Activated CD8-positive, alpha-beta memory T cell treated with anti-CD3 and anti-CD28 coated beads, Interleukin-2, amount 50 U/mL, for 1 hour (primary cell): ENCODE data around the gene TLCD1.

Source experiments
- DNase-seq: peaks from one replicate; pipeline ENCODE4 v3.0.0-alpha.2; 2020; ENCODE audit errors: extremely low read depth

The TLCD1 gene, protein sequence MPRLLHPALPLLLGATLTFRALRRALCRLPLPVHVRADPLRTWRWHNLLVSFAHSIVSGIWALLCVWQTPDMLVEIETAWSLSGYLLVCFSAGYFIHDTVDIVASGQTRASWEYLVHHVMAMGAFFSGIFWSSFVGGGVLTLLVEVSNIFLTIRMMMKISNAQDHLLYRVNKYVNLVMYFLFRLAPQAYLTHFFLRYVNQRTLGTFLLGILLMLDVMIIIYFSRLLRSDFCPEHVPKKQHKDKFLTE

DNA sequence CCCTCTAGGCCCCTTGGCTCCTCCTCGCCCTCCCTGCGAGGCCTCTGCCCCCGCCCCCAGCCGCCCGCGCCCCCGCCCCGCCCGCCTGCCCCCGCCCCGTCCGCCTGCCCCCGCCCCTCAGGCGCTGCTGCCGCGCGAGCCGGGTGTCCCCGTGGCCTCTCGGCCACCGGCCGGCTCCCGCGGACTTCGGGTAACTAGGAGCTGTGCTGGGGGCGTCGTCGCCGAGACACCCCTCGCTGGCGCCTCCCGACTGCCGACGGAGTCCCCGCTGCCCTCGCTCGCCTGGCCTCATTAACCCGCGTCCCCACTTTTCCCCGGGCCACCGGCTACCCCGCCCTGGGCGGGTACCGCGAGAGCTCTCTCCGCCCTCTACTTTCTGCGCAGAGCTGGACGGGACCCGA lies at the start of gene TLCD1:
Gene TLCD1 (minus strand): TSS at position 8 of the 401 bp plus-strand sequence. CDS start 136 bp downstream, outside the sequence.
- no peak for DNase-seq

DNA sequence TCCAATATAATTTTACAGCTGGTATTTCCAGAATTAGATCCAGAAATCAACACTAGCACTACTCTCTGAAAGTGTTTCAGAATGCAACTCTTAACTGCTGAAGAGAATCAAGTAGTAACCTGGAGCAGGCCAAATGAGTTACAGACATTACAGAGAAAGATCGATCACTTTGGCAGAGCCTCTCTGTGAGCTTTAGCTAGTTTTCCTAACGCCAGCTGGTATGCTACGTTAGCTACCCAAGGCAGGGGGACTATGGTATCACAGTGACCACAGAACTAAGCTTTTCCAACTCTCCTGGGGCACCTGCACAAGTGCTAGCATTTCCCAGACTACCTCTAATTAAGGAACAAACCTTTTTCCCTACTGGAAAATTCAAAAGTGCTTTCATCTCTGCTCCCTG lies 48.2 kb upstream of the TLCD1 start:
- DNase-seq, result no peak

DNA sequence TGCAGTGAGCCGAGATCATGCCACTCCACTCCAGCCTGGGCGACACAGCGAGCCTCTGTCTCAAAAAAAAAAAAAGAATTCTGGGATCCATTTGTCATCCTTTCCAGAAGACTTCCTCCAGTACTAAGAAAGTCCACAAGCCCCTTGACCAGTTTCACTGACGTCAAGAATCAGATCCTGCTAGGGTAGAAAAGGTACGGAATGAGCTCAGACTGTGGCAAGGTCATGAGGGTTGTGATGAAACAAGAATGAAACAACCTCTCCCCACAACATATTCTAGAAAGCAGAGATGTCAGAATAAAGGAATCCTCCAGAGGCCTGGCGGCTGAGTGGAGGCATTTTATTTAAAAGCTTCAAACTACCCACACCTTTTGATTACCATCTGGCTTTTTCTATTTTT lies 47.7 kb upstream of the TLCD1 start:
- no peak for DNase-seq

DNA sequence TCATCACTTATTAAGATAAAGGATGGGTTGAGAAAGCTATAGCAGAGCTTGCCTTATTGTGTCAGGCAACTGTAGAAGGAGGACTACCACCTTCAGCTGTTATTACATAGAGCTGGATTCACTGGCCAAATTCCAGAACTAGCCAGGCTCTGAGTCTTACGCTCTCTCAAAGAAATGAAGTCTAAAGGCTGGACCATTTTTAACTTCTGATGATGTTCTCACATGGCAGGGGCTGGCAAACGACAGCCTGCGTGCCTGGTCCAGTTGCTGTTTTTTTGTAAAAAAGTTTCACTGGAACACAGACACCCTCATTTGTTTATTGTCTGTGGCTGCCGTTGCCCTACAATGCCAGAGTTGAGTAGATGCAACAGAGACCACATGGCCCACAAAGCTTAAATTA lies 39.0 kb upstream of the TLCD1 start:
- DNase-seq, result no peak

DNA sequence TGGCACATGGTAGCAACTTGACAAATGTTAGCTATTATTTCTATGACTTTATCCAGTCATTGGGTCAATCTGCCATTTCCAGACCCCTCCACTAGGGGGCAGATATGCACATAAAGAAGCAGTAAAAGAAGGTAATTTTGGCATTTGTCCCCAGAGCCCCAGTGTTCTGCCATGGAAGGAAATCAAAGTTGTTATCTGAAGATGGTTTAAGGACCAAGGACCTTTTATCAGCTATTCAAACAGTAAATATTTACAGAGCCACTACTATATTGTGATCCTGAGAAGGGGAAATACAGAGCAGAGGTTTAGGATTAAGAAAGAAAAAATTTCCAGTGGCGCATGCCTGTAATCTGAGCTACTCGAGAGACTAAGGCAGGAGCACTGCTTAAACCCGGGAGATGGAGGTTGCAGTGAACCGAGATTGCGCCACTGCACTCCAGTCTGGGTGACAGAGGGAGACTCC lies 37.8 kb upstream of the TLCD1 start:
- peak; percentile 43 for DNase-seq

DNA sequence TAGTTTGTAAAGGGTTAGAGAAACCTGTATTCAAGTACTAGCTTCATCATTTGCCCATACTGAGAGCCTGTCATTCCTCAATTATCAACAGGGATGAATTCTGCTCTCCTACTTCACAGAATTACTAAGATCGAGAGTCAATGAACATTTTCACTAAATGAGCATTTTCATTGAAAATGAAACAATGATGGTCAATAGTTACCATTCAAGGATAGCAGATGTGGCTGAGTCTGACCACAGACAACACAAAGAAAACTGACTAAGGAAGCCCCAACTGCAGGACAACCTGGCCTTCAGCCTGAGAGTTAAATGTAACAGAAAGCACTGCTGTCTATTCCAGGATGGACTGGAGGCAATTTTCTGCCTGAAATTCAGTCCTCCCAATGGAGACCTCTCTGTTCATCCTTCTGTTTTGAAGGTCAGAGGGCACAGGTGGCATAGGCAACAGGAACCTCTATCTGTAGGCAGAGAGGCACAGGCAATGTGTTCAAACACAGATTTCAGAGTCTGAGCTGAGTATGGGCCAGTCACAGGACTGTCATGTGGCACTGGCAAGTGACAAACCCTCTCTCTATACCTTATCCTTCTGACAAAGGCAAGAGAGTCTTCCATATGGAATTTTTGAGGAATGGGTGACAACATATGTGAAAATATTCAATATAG lies 37.2 kb upstream of the TLCD1 start:
- DNase-seq, result no peak

DNA sequence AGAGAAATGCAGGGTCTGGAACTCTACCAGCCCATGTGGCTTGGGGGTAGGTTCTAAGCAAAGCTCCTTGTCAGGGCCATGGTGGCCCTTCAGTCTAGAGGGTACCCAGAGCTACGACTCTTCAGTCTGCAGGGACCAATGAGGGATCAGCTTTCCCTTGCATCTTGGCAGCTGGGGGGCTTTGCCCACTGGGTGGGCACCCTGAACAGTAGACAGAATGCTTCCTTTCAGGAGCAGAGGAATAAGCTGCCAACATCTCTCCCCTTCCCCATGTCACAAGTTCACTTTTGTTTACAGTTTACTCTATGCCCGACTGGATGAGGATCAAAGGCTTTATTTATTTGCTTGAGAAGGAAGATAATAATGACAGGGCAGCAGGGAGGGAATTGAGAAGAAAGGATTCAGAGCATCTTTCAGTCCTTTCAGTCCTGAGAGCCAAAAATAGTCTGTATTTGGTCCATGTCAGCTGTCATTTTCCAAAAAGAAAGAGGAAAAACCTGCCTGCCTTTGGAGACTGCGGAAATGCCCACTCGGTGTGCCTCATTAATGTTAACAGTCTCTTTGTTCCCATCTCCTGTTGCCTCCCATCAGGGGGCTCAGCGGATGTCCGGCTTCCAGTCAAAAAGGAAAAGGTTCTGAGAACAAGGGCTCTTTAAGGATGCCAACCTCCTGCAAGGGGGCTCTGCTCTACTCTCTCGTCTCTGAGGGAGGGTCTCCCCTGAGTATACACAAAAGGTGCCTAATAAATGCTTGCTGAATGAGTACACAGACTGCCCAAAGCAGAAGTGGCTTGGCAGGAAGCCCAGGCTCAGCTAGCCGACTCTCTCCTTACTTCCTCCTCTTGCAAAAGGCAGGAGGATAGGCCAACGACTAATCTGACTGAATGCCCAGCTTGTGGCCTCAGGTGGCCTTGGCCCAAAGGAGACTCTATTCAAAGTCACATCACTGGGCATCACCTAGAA lies 34.8 kb upstream of the TLCD1 start:
- DNase-seq, result no peak

DNA sequence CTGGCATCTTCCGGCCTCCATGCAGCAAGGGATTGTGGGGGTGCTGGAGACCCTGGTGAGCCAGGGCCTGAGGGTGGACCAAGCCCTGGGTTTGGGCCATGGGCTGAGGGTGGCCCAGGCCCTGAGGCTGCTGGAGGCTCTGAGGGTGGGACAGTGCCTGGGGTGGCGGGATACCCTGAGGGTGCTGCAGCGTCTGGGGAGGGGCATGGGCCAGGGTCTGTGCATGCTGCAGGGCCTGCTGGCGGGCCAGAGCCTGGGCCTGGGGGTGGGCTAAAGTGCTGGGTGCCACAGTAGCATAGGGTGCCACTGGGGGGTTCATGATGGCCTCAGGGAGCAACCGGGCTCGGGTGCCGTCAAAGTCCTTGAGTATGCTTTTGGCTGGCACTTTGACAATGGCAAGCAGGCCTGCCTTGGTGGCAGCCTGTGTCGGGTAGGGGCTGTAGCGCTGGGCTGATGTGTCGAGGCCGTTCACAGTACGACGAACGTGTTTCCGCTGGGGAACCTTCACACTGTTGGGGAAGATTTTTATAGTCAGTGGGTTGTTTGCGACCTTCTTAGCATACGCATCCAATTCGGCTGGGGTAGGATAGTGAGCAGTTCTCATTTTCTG lies 33.3 kb upstream of the TLCD1 start:
- DNase-seq, result no peak

DNA sequence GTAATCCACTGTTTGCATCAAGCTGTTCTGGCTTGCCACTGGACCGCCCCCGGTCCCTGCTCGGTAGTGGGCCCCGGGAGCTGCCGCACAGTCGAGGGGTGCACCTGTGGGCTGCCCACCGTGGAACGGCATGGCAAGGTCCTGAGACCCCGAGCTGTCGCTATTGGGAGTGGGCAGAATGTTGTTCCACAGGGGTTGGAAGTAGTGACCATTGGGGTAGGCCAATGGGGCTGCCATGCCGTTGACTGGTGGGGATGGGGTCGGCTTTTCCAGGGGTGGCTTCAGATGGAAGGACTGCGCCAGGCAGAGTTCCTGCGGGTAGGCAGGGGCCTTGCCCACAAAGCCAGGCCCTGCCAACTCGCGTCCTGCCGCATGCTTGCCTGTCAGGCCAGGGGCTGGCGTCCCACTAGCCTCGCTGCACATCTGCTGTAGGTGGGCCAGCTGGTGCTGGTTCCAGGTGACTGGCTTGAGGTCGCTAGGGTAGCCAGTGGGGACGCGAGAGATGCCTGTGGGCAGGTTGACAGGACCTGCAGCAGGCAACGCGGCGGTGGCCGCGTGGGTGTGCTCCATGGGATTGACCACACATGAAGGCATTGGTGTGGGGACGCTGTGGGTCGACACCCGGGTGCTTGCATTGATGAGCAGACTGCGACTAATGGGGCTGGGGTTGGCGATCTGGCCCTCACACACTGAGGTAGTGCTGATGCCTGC lies 32.5 kb upstream of the TLCD1 start:
- no peak for DNase-seq

DNA sequence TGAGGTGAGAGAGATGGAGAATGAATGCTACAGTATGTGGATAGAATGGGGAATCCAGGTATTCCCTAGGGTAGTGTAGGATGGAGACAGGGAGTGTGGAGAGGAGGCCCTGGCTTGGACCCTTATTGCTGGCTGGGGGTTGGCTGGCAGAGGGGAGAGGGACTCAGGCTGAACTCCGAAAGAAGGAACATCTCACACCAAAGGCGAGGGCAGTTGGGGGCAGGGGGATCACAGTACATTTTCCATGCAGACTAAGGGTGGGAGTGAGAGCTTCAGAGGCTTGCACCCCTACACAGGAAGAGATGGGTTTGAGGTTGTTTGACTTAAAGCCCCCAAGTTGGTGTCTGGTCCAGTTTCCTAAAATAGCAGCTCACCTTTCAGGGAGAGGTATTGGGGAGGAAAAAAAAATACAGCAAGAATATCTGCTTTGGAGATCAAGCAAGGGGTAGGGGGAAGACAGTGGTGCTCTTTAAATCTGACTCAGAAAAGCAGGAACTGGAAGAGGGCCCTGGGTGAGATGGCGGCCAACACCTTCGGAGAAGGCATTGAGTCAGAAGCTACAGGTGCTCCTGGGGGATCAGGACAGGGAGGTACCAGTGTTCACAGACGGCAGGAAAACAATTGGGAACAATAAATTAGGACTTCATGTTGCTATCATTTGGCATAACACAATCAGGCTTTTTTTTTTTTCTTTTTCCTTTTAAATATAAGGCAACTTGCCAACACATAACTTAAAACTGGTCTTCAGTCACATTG lies 30.2 kb upstream of the TLCD1 start:
- no peak for DNase-seq

DNA sequence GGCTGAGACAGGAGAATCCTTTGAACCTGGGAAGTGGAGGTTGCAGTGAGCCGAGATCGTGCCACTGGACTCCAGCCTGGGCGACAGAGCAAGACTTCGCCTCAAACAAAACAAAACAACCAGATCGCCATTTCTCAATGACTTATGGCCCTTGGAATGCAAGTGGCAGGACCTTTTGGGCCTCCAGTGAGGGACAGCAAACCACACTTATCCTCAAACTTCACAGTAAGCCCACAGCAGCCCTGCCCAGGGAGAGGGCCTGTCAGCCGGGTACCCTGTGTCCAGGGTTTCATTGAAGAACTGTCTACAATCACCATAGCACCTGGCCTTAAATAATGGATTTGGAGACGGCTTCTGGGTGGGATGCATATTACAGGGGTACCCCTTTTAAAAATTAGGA lies 29.5 kb upstream of the TLCD1 start:
- DNase-seq, result no peak

DNA sequence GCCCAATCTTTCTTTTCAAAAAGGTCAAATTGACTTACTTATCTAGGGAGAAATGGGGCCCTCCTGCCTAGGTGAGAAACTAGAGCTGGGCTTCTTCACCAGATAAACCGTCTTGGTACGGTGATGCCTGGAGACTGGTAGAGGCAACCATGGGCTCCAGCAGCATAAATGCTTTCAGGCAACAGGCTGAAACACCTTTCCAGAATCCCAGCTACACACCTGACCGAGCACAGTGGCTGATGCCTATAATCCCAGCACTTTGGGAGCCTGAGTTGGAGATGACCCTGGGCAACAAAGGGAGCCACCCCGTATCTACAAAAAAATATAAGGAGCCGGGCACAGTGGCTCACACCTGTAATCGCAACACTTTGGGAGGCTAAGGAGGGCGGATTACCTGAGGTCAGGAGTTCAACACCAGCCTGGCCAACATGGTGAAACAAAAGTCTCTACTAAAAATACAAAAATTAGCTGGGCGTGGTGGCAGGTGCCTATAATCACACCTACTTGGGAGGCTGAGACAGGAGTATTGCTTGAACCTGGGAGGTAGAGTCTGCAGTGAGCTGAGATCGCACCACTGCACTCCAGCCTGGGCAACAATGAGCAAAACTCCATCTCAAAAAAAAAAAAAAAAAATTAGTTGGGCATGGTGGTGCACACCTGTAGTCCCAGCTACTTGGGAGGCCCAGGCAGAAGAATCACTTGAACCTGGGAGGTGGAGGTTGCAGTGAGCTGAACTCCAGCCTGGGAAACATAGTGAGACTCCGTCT lies 25.8 kb upstream of the TLCD1 start:
- DNase-seq, result no peak

DNA sequence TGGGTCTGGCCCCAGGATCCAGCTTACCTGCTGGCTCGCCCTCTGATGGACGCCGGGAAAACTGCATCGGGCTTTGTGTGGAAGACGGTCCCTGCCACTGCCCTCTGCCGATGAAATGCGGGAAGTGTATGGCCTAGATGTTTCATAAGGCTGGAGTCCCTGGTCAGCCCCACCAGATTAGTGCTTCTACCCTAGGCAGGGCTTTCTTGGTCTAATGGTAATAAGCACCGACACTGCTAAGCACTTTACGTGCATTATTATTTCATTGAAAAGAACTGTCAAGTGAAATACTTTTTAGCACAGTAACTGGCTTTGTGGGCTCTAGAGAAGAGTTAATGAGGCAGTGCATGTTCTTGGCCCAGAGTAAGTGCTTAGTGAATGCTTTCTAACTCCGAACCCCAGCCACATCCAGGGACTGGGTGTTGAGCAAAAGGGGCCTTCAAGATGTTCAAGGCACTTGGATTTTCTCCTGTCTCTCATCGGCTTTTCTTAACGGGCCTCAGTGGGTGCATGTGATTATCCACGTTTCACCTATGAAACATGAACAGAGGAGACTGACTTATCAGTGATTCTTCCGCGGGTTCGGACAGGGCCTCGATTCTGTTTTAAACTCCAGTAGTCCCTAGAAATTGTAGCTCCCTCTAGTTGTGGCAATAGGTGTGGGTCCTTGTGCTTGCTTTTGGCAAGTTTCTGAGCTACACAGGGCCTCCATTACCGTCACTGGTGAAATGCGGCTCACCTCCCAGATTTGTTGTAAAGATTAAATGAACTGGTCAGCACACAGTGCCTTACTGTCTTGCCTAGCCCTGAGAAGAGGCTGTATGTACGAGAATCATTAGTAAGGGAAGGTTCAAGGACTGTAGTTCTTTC lies 24.4 kb upstream of the TLCD1 start:
- DNase-seq, result peak; percentile 68

DNA sequence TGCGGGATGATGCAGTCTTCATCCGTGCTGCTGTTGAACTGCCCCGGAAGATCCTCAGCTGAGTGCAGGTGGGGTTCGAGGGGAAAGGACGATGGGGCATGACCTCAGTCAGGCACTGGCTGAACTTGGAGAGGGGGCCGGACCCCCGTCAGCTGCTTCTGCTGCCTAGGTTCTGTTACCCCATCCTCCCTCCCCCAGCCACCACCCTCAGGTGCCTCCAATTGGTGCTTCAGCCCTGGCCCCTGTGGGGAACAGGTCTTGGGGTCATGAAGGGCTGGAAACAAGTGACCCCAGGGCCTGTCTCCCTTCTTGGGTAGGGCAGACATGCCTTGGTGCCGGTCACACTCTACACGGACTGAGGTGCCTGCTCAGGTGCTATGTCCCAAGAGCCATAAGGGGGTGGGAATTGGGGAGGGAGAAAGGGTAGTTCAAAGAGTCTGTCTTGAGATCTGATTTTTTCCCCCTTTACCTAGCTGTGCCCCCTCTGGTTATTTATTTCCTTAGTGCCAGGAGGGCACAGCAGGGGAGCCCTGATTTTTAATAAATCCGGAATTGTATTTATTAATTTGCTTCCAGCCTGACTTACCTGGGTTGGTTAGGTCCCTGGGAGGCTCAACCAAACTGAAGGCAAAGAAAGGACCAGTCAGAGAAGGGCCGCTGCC lies 23.6 kb upstream of the TLCD1 start:
- DNase-seq, result no peak

DNA sequence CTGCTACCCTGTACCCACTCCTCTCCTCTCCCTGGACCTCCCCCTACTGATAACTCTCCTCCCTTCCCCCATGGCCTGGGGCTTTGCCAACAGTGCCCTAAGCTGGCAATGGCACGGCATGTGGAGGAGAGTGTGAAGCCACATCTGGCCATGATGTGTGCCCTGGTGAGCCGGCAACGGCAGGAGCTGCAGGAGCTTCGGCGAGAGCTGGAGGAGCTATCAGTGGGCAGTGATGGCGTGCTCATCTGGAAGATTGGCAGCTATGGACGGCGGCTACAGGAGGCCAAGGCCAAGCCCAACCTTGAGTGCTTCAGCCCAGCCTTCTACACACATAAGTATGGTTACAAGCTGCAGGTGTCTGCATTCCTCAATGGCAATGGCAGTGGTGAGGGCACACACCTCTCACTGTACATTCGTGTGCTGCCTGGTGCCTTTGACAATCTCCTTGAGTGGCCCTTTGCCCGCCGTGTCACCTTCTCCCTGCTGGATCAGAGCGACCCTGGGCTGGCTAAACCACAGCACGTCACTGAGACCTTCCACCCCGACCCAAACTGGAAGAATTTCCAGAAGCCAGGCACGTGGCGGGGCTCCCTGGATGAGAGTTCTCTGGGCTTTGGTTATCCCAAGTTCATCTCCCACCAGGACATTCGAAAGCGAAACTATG lies 23.0 kb upstream of the TLCD1 start:
- DNase-seq, result no peak

DNA sequence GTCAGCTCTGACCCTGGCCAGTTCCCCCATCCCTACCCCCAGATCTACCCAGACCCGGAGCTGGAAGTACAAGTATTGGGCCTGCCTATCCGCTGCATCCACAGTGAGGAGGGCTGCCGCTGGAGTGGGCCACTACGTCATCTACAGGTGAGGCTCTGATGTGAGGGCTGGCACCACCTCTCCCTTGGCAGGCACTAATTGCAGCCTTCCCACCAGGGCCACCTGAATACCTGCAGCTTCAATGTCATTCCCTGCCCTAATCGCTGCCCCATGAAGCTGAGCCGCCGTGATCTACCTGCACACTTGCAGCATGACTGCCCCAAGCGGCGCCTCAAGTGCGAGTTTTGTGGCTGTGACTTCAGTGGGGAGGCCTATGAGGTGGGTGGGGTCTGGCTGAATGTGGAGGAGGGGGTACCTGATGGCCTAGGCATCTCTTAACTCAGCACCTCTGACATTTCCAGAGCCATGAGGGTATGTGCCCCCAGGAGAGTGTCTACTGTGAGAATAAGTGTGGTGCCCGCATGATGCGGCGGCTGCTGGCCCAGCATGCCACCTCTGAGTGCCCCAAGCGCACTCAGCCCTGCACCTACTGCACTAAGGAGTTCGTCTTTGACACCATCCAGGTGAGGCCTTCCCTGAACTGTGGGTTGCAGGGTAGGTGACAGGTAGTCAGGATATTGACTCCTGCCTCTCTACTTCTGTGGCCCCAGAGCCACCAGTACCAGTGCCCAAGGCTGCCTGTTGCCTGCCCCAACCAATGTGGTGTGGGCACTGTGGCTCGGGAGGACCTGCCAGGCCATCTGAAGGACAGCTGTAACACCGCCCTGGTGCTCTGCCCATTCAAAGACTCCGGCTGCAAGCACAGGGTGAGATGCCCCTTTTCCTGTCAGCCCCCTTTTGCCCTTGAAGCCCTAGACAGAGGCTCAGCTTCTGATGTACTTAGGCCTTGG lies 22.0 kb upstream of the TLCD1 start:
- no peak for DNase-seq
